Adrenal gland (tissue), 12 donors: ENCODE results near the gene TMEM184B. TPM values are rescaled to one million over a fixed set of nuclear protein-coding genes. Genes with fewer than 3 reads are reported as not detected.

Experiments
- DNase-seq, 7 donors: peaks; one replicate each; pipeline ENCODE4 v3.0.0-alpha.2; 2019 to 2020
- H3K27ac ChIP-seq, 5 donors: fragments of 200-600 bp; sonication (generic) in 4 of 5; 1 replicate in 3 of 5; 2 replicates in 2 of 5; pipeline versions ENCODE4 v1.5.1 to v1.8.0; 2016 to 2020; ENCODE audit warnings: mild to moderate bottlenecking in 1 of 5
- H3K27me3 ChIP-seq: fragments of 200-600 bp; 2 replicates; pipeline ENCODE4 v1.8.0; 2021
- H3K36me3 ChIP-seq, 2 donors: fragments of 200-600 bp; replicated peaks in 1 of 2; 1 replicate in 1 of 2; 2 replicates in 1 of 2; pipeline versions ENCODE4 v1.5.1 to v1.8.0; 2018 to 2022
- H3K4me1 ChIP-seq, 2 donors: fragments of 200-600 bp; replicated peaks in 1 of 2; 1 replicate in 1 of 2; 2 replicates in 1 of 2; pipeline versions ENCODE4 v1.5.1 to v1.8.0; 2018 to 2021
- H3K4me3 ChIP-seq, 4 donors: fragments of 200-600 bp; sonication (generic) in 3 of 4; one replicate each; pipeline ENCODE4 v1.5.1; 2016 to 2018
- H3K9me3 ChIP-seq, 3 donors: fragments of 200-600 bp; sonication (generic) in 1 of 3; replicated peaks in 1 of 3; 1 replicate in 2 of 3; 2 replicates in 1 of 3; pipeline versions ENCODE4 v1.5.1 to v1.8.0; 2016 to 2021
- POLR2A ChIP-seq, 2 donors: fragments of 450-650 bp; IDR thresholded peaks; one replicate each; pipeline ENCODE4 v1.6.1; 2017; ENCODE audit warnings: antibody characterized with exemption in 2 of 2, mild to moderate bottlenecking in 2 of 2, moderate library complexity in 1 of 2
- WGBS, 4 donors: extraction: QIAGEN DNeasy Blood & Tissue Kit in 2 of 4; methylation state at CpG; one replicate each; pipeline versions ENCODE4 v1.1.5 to v1.1.7; 2013 to 2017; 5-methylcytosine and 5-hydroxymethylcytosine counted together
- intact Hi-C, 2 donors: fragments of 100-400 bp; cut with DNase I; formaldehyde crosslinking; loops; one replicate each; pipeline versions ENCODE4 v1.14.1 to v1.15.0; 2022 to 2023
- polyA plus RNA-seq, 3 donors: library from polyadenylated mRNA; stranded (reverse); fragments of 200-250 nt in 2 of 3; fragments of 350-450 nt in 1 of 3; fragmentation: Illumina TruSeq in 1 of 3; extraction: RNeasy Lipid Tissue Mini Kit (QIAGEN cat#74804) in 1 of 3; gene quantifications; one replicate each; pipeline ENCODE4 v1.2.3, GENCODE V29; 2013 to 2014
- total RNA-seq, 9 donors: library from RNA; depleted of rRNA in 4 of 9; stranded (reverse); fragments of >200 nt in 4 of 9; fragments of 120-200 nt in 1 of 9; fragmentation: NEBNext Ultra II Directional in 1 of 9; extraction: Animal tissue kit (Norgen Biotek cat#: 25700) in 1 of 9; gene quantifications; one replicate each; pipeline versions ENCODE4 v1.1.0 to v1.2.4, GENCODE V29; 2013 to 2023
- TF ChIP-seq, protein P1 (sequence below), 6 experiments: fragments of 450-650 bp in 4 of 6; fragments of 200-600 bp in 2 of 6; sonication (generic) in 1 of 6; IDR thresholded peaks; 1 replicate in 5 of 6; 2 replicates in 1 of 6; pipeline versions ENCODE4 v1.5.1 to v1.8.0; 2016 to 2021; ENCODE audit warnings: antibody characterized with exemption in 6 of 6, mild to moderate bottlenecking in 2 of 6, moderate library complexity in 1 of 6
- donor health status: healthy with polysubstance abuse.
- donor health status: Bipolar disorder and iron deficiency.
- donor health status: DM: yes; HTN: yes; CAD: no.
- donor health status: DM: no; HTN: no; CAD: no.
- donor health status: DM: no; HTN: no; CAD: no.
- donor health status: DM: yes; HTN: yes; CAD: no.

The TMEM184B gene
- total and polyA plus RNA-seq, 12 donors = 7.1 to 107 (median 43.8) TPM

DNA sequence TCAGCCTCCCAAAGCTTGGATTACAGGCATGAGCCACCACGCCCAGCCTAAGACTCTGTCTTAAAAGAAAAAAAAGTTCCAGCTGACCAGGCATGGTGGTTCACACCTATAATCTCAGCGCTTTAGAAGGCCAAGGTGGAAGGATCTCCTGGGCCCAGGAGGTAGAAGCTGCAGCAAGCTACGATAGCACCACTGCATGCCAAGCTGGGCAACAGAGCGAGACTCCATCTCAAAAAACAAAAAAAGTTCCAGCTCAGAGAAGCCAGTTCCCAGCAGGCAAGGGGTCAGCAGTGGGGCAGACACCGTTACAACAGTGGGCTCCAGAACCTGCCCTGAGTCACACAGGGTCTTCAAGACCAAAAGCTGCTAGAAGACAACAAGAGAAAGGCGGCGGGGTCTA is 3.3 kb downstream of the TMEM184B start:
- no peaks in the 10 kb centered on the region for H3K9me3 ChIP-seq
- 81 to 96% (median 92%) methylated on average over 7 of the region's 7 CpGs for WGBS, 4 donors
- H3K27me3 ChIP-seq = no peaks in the 10 kb centered on the region
- no peak for DNase-seq
- no peak overlapping the region for H3K4me3 ChIP-seq
- H3K4me1 ChIP-seq = peaks cover 34 to 67% of the 10 kb centered on the region in 2 donors
- intact Hi-C loops = loop anchor here in 1 of 2 donors (10.0 kb wide), 1 partner anchor 85 kb away; no protein-coding TSS in a partner anchor
- H3K27ac ChIP-seq = no peak overlapping the region
- no peak for TF ChIP-seq POLR2A (IDR thresholded peaks at IDR 0.05)
- TF ChIP-seq, protein P1, sequence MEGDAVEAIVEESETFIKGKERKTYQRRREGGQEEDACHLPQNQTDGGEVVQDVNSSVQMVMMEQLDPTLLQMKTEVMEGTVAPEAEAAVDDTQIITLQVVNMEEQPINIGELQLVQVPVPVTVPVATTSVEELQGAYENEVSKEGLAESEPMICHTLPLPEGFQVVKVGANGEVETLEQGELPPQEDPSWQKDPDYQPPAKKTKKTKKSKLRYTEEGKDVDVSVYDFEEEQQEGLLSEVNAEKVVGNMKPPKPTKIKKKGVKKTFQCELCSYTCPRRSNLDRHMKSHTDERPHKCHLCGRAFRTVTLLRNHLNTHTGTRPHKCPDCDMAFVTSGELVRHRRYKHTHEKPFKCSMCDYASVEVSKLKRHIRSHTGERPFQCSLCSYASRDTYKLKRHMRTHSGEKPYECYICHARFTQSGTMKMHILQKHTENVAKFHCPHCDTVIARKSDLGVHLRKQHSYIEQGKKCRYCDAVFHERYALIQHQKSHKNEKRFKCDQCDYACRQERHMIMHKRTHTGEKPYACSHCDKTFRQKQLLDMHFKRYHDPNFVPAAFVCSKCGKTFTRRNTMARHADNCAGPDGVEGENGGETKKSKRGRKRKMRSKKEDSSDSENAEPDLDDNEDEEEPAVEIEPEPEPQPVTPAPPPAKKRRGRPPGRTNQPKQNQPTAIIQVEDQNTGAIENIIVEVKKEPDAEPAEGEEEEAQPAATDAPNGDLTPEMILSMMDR (IDR thresholded peaks at IDR 0.05) = no peak
- H3K36me3 ChIP-seq = no peaks in the 10 kb centered on the region

DNA sequence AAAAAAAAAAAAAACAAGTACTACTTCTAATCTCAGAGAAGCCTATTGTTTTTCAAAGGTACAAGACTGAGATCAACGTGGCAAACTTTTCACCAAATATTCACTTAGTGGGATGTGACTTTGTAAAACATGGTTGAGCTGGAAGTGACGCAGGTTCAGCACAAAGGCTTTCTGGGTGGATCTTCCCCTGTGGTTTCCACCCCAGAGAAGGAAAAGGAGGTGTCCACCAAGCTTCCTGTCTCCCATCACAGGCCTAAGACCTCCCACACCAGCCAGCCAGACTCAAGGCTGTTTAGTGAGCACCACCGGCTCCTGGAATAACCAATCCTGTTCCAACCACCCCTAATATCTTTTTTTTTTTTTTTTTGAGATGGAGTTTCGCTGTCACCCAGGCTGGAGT is 5.7 kb downstream of the TMEM184B start:
- peaks cover 27 to 71% of the 10 kb centered on the region in 2 donors for H3K4me1 ChIP-seq
- H3K27me3 ChIP-seq = no peaks in the 10 kb centered on the region
- H3K9me3 ChIP-seq = no peaks in the 10 kb centered on the region
- no peaks in the 10 kb centered on the region for H3K36me3 ChIP-seq
- intact Hi-C loops = loop anchor here in 1 of 2 donors (10.0 kb wide), 1 partner anchor 88 kb away; no protein-coding TSS in a partner anchor
- no peak overlapping the region for H3K4me3 ChIP-seq
- TF ChIP-seq, protein P1 (IDR thresholded peaks at IDR 0.05) = no peak
- TF ChIP-seq POLR2A (IDR thresholded peaks at IDR 0.05) = no peak
- H3K27ac ChIP-seq = peak overlapping the region in 4 of 5 donors; percentile 9 to 76 (median 56)
- WGBS, 4 donors = 66 to 71% (median 71%) methylated on average over 4 of the region's 4 CpGs
- DNase-seq = peak in 5 of 7 donors; percentile 44 to 72 (median 54)

DNA sequence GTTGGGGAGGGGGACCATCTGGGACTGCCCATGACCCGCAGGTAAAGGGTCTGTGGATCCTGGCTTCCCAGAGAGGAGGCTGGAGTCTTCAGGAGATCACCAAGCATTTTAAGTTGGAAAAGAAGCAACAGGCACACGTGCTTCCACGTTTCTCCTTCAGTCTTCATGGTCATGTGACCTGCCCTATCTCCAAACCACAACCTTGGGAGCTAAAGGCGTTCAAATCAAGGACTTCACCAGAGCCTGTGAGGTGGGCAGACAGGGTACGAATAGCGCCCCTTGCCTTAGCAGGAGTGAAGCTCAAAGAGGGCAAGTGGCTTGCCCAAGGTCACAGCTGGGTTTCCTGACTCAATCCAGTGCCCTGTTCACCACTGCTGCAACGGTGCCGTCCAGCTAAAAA is 6.7 kb downstream of the TMEM184B start:
- Histone ChIP-seq H3K36me3 (no peaks in the 10 kb centered on the region), H3K9me3 (no peaks in the 10 kb centered on the region), H3K27me3 (no peaks in the 10 kb centered on the region), H3K4me1 (peaks cover 18 to 71% of the 10 kb centered on the region in 2 donors), H3K4me3 (no peak overlapping the region), H3K27ac (peak overlapping the region in 4 of 5 donors; percentile 9 to 76 (median 64))
- peak in 6 of 7 donors; percentile 68 to 76 (median 71) for DNase-seq
- 12 to 36% (median 27%) methylated on average over 8 of the region's 8 CpGs for WGBS, 4 donors
- intact Hi-C loops = loop anchor here in 1 of 2 donors (10.0 kb wide), 1 partner anchor 89 kb away; no protein-coding TSS in a partner anchor
- TF ChIP-seq, protein P1 (IDR thresholded peaks at IDR 0.05) = no peak
- TF ChIP-seq POLR2A (IDR thresholded peaks at IDR 0.05) = no peak

- Histone ChIP-seq H3K4me3 (no peak overlapping the region), H3K27ac (peak overlapping the region in 1 of 5 donors; percentile 34), H3K4me1 (peaks cover 11 to 68% of the 10 kb centered on the region in 2 donors), H3K36me3 (no peaks in the 10 kb centered on the region), H3K9me3 (no peaks in the 10 kb centered on the region), H3K27me3 (no peaks in the 10 kb centered on the region)
- WGBS, 4 donors = 88 to 92% (median 91%) methylated on average over 4 to 6 of the region's 6 CpGs
- intact Hi-C loops = loop anchor here in 1 of 2 donors (10.0 kb wide), 1 partner anchor 90 kb away; no protein-coding TSS in a partner anchor
- no peak for DNase-seq
- TF ChIP-seq POLR2A (IDR thresholded peaks at IDR 0.05) = no peak
- TF ChIP-seq, protein P1 (IDR thresholded peaks at IDR 0.05) = no peak
These were observed 8.4 kb downstream of the TMEM184B start for GRCh38 chr22:38264322-38264843.
